ENCODE data around the gene TMEM37.

Gene TMEM37

DNA sequence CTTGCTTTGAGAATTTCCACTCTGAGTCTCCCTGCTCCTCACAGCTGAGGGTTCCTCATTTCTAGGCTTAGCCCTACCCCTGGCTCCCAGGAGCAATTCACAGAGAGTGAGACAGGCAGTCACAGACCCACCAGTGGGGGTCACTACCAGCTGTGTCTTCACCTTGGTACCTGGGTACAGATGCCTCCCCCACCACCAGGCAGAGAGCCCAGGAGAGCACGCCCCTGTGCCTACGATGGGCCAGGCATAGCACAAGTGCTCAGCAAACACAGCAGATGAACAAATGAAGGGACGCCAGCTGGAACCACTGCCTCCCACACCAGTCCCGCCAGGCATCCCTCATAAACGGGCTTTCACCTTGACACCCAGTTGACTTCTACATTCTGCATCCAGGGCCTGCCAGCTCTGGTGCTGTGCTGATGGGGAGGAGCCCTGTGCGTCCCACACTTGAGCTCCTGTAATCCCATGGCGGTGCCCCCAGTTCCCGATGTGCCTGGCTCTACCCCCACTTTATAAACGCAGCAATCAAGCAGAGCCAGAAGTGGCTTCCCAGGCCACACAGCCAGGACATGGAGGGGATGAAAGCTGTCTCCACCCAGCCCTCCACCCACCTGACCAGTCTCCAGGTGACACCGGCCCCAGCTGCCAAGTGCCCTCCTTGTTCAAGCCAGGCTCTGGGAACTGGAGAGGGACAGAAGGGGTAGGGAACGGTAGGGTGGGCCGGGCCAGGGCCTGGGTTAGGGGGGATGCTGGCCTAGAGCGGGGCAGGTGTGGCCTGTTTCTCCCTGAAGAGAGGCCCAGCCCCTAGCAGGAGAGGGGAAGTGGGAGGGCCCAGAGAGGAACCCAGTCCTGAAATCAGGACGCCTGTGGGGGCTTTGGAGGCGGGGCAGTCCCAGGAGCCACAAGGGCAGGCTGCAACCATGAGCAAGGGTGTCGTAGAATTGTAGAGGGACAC, 50.1 kb downstream of the TMEM37 start:
- DNase-seq: no peak

DNA sequence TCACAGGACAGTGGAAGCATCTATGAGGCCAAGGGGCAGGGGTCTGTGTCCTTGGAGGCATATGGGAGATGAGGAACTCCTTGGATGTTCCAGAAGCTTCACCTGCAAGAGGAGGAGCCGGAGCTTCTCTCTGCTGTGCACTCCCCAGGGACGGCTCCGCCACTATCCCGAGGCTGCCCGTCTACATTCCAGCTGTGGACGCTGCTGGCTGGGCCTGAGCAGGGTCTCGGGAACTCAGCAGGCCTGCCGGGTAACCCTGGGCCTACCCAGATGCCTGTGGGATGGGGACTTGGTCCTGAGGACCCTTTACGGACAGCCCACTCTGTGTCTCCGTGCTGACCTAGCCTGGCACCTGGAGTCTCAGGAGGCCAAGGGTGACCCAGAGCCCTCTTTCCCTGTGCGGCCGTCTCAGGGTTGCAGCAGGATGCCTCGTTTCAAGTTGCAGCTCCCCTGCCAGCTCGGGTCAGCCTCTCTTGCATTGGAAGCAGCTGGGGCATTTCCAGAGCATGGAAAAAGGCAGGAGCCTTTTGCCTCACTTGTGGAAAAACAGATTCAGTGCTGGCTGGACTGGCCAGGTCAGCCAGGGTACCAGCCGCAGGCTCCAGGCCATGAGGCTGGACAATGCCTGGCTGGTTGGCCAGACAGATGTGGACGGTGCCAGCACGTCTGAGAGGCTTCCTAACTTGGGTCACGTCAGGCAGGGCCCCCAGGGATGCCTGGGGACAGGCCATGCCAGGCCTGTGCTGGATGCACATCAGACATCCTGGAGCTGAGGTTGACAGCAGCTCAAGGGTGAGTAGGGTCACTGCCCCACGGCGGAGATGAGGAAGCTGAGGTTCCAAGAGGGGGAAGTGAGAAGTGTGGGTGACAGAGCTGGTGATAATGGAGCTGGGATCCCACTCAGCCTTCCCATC, 51.1 kb downstream of the TMEM37 start:
- DNase-seq: no peak

DNA sequence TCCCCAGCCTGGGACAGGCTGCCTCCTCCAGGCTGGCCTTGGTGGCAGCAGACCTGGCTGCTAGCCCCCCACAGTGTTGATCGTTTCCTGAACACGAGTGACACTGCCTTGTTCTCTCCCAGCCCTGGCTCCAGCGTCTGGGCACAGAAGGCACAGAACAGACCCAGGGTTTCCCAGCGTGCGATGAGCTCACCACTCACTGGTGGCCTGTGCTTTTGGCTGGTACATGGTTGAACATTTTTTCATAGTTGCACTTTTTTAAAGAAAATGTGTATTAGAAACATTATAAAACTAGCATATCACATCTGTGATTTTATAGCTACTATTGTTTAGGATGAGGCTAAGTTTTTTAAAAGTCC, 51.7 kb downstream of the TMEM37 start:
- DNase-seq: no peak

DNA sequence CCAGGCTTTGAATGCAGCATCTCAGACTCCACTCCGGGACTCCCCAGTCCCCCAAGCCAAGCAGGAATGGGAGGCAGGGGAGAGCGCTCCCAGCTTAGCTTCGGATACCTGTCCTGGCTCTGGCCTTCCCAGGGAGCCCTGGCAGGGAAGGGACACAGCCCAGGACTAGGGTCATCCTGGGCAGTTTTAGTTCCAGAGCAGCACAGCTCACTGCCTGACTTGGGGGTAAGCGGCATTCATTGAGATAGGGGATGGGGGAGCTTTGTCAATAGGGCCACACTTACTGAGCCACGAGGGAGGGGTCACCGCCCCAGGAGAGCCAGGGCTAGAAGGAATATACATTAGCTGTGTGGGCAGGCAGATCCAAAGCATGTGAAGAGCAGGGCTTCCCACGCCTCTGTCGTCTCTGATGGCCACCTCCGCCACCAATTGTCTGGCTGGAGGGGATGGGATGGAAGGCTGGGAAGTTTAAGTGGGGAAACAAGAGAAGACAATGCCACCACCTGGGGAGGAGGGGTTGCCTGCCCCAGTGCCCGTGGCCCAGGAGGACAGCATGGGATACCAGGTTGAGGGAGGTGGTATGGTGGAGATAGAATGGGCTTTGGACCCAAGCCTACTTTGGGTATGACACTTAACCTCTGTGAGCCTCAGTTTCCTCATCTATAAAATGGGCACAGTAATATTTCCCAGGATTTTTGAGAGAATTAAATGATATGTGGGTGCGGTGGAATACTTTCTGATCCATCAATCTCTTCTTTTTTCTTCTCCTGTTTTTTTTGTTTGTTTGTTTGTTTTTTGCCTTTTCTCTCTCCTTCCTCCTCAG, 52.5 kb downstream of the TMEM37 start:
- DNase-seq: no peak

DNA sequence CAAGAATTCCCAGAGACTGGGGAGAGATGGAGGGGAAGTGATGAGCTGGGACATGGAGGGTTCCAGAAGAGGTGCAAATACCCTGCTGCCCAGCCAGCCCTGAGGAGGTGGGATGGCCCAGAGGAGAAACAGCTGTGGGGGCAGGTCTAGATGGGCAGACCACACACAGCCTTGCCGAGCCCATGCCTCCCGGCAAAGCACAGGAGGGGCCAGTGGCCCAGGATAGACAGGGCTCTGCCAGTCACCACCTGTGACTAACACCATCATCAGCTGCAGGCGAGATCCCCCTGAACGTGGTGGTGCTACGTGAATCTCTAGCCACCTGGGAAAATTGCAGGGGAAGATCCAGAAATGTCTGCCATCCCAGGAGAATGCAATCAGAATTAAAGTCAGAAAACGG, 53.2 kb downstream of the TMEM37 start:
- DNase-seq: no peak

DNA sequence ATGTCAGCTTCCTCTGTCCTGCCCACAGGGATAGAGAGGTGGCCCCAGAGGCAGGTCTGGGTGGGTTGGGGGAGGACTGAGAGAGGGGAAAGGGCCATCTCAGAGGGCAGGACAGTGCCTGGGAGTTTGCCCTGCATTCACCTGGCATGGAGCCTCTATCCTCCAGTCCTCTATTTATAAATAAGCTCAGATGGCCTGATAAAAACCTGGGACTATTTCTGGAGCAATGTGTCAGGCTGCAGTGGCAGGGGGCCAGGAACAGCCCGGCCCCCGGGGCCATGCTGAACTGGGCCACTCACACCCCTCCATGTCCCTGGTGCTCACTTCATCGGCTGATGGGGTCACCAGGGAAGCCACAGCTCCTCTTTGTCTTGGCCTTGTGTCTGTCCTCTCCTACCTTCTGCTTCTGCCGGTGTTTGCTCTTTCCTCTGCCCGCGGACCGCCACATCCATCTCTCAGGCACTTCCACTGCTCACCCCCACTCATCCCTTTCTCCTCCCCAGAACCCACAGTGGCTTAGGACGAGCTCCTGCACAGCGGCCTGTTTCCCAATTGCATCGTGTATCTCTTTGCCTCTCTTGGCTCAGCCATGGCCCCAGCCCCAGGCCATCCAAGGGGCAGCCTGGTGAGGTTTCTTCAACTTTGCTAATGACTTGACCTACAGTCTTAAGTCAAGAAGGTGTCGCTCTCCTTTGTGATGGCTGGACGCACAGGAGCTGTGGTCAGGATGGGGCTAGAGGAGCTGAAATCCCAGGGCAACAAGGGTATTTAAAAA, 53.9 kb downstream of the TMEM37 start:
- DNase-seq: no peak

DNA sequence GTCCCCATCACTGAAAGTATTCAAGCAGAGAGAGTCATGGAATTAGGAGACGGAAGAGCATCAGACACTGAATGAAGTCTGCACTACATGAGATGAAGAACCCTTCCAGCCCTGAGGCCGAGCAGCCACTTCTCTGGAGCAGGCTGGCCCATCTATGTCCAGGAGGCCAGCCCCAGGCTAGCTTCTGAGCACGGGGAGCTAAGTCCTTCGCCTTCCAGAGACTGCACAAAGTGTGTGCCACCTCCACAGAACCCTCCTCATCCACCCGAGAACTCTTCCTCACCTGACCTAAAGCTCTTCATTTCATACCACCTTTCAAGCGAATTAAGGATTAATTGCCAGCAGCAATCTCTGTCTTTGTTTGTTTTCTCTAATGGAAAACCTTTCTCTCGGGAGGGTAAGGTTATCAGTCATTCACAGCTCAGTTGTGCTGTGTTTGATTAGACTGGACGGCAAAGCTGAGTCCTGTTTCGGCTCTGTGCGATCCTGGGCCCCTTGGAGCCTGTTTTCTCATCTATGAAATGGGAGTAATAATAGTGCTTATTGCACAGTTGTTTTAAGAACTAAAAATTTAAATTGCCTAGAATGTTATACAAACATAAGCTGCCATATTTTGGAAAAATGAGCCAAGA, 54.7 kb downstream of the TMEM37 start:
- no peak for DNase-seq

DNA sequence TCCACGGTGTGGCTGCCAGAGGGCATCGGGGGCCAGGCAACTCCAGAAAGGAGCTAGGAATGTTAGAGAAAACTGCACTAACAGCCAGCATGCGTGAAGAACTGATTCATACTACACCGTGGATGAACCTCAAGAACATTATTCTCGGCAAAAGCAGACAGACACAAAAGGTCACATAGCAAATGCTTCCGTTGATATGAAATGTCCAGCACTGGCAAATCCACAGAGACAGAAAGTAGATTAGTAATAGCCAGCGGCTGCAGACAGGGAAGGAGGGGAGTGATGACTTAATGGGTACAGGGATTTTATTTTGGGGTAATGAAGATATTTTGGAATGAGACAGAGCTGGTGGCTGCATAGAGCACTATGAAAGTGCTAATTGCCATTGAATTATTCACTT, 55.2 kb downstream of the TMEM37 start:
- no peak for DNase-seq

DNA sequence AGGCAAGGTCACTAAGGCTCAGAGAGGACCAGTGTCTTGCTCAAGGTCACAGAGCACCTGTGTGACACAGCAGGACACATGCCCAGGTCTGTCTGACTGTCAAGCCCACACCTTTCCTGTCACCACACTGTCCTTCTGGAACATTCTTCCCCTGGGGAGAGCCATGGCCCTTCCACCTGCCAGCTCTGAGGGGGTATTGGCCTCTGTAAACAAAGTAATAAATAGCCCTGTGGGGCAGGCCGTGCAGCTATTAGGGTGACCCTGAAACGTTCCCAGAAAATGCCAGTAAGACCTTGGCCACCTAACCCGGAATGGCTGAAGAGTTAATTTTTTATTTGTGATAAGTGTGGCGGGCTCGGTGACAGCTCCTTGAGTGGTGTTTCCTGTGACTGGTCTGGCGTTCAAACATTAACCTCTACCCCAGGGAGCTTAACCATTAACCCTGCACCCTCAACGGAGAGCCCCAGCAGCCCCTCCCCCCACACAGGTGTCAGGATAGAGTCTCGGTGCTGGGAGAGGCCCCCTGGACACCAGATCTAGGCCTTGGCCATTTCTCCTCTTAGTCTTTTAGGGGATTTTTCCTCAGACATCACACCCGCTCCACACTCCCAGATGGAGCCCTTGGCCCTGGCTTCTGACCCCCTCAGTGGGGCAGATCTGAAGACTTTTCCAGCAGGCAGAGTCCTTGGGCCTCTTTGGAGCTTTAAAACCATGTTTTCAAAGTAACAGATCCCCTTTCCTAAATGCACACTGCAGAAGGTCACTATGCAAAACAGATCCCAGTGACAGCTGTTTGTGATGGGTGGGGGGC, 56.0 kb downstream of the TMEM37 start:
- no peak for DNase-seq

Data from NCI-H2227 treated with DMSO at 0.1 percent for 48 hours (cell line).